Keratinocyte (primary cell): ENCODE data around the gene REX1BD. TPM values are rescaled to one million over a fixed set of nuclear protein-coding genes. Genes with fewer than 3 reads are reported as not detected.
"Not testable (repeated sequence)": the region's sequence is repeated elsewhere in the genome, so short reads cannot be mapped to it uniquely, and the experiment has no call there.

Experiments
- DNase-seq: peaks from one replicate; pipeline ENCODE4 v3.0.0-alpha.2; 2011; ENCODE audit warnings: low read depth, missing footprints, low spot score
- FAIRE-seq: peaks from 2 replicates; lab custom pipeline; 2011; peaks lifted over from hg19 to GRCh38; lab: Jason Lieb, UNC
- H2AFZ ChIP-seq: 2 replicates; pipeline ENCODE4 v1.6.0; 2012; ENCODE audit warnings: low read length, control low read depth, inconsistent platforms; ENCODE audit not compliant: control insufficient read depth
- H3K27ac ChIP-seq: 2 replicates; pipeline ENCODE4 v1.5.1; 2011; ENCODE audit warnings: low read length; ENCODE audit not compliant: control insufficient read depth, insufficient read depth
- H3K27me3 ChIP-seq: 3 replicates; pipeline ENCODE4 v1.6.0; 2011; ENCODE audit warnings: low read length; ENCODE audit not compliant: control insufficient read depth, insufficient read depth; ENCODE audit errors: extremely low read depth
- H3K36me3 ChIP-seq, 2 experiments: 2 replicates in 1 of 2; 3 replicates in 1 of 2; pipeline ENCODE4 v1.5.1; 2011; ENCODE audit warnings: low read length in 2 of 2, mild to moderate bottlenecking in 1 of 2; ENCODE audit not compliant: control insufficient read depth in 2 of 2, insufficient read depth in 2 of 2; ENCODE audit errors: extremely low read depth in 1 of 2
- H3K4me1 ChIP-seq: 3 replicates; pipeline ENCODE4 v1.5.1; 2011; ENCODE audit warnings: low read length; ENCODE audit not compliant: control insufficient read depth, insufficient read depth; ENCODE audit errors: extremely low read depth
- H3K4me2 ChIP-seq: 3 replicates; pipeline ENCODE4 v1.6.0; 2011; ENCODE audit warnings: low read depth, low read length; ENCODE audit not compliant: control insufficient read depth, insufficient read depth; ENCODE audit errors: extremely low read depth
- H3K4me3 ChIP-seq, 3 experiments: fragments of 200-600 bp in 1 of 3; sonication (generic) in 1 of 3; 2 replicates in 2 of 3; 3 replicates in 1 of 3; pipeline ENCODE4 v1.5.1; 2011 to 2016; ENCODE audit warnings: low read length in 3 of 3, mild to moderate bottlenecking in 3 of 3, control low read depth in 2 of 3, inconsistent platforms in 1 of 3, low read depth in 1 of 3, mixed read lengths in 1 of 3, mixed run types in 1 of 3, moderate library complexity in 1 of 3; ENCODE audit not compliant: control insufficient read depth in 2 of 3, insufficient read depth in 2 of 3; ENCODE audit errors: extremely low read depth in 1 of 3
- H3K79me2 ChIP-seq: 2 replicates; pipeline ENCODE4 v1.6.0; 2012; ENCODE audit warnings: low read length; ENCODE audit not compliant: control insufficient read depth, insufficient read depth
- H3K9ac ChIP-seq: 3 replicates; pipeline ENCODE4 v1.6.0; 2011; ENCODE audit warnings: low read length; ENCODE audit not compliant: control insufficient read depth, insufficient read depth; ENCODE audit errors: extremely low read depth
- H3K9me1 ChIP-seq: 3 replicates; pipeline ENCODE4 v1.6.0; 2011; ENCODE audit warnings: low read length; ENCODE audit not compliant: control insufficient read depth, insufficient read depth; ENCODE audit errors: extremely low read depth
- H3K9me3 ChIP-seq: 2 replicates; pipeline ENCODE4 v1.5.1; 2012; ENCODE audit warnings: low read depth, low read length; ENCODE audit not compliant: control insufficient read depth
- H4K20me1 ChIP-seq: 3 replicates; pipeline ENCODE4 v1.6.0; 2011; ENCODE audit warnings: low read length; ENCODE audit not compliant: control insufficient read depth, insufficient read depth; ENCODE audit errors: extremely low read depth
- CTCF ChIP-seq, 3 experiments: IDR thresholded peaks in 1 of 3; conservative IDR thresholded peaks in 1 of 3; optimal IDR thresholded peaks in 1 of 3; 2 replicates in 2 of 3; 3 replicates in 1 of 3; pipeline versions ENCODE3 to v1.5.1; 2011; ENCODE audit warnings: low read length in 3 of 3, mild to moderate bottlenecking in 3 of 3, moderate library complexity in 2 of 3, control low read depth in 1 of 3, inconsistent platforms in 1 of 3; ENCODE audit not compliant: insufficient read depth in 2 of 3; ENCODE audit errors: extremely low read depth in 1 of 3
- EZH2 ChIP-seq: IDR thresholded peaks from one replicate; pipeline ENCODE4 v1.6.1; 2012; ENCODE audit warnings: inconsistent platforms, mild to moderate bottlenecking, low read length, moderate library complexity
- dilution Hi-C: fragments of 300-500 bp; cut with MboI; formaldehyde crosslinking; loops from one replicate; pipeline ENCODE4 v1.7.0; 2020; ENCODE audit warnings: low sequenced_read_pairs; ENCODE audit not compliant: extremely low pct_ligation_motif_present
- polyA plus RNA-seq, 5 experiments: library from polyadenylated mRNA; depleted of rRNA in 3 of 5; stranded (reverse) in 3 of 5; stranded (forward) in 1 of 5; unstranded in 1 of 5; fragments of >200 nt; gene quantifications; 1 replicate in 1 of 5; 2 replicates in 3 of 5; 3 replicates in 1 of 5; pipeline versions ENCODE4 v1.2.1 to v1.2.3, GENCODE V29; 2011 to 2012; ENCODE audit warnings: missing spikeins in 2 of 5, low read depth in 1 of 5, low replicate concordance in 1 of 5

Gene REX1BD
- polyA plus RNA-seq, 1 donor (not counting 4 experiments of a cell fraction or from before 2014, with no cell fraction given) = 31.9 TPM

- no peak overlapping the region for H3K4me2 ChIP-seq
- H3K9ac ChIP-seq = no peak overlapping the region
- TF ChIP-seq CTCF (optimal IDR thresholded peaks at IDR 0.05 in 1 of 3, IDR thresholded peaks at IDR 0.05 in 1 of 3, conservative IDR thresholded peaks at IDR 0.05 in 1 of 3; ENCODE audit: extremely low read depth in 1 of 3, insufficient read depth in 2 of 3, low read length in 3 of 3) (no peak), EZH2 (no peak)
- DNase-seq (no peak), FAIRE-seq (no peak)
- no peaks in the 10 kb centered on the region for H3K9me1 ChIP-seq
- peaks cover 4% of the 10 kb centered on the region for H3K4me1 ChIP-seq
- H3K27me3 ChIP-seq = no peaks in the 10 kb centered on the region
- H4K20me1 ChIP-seq = no peaks in the 10 kb centered on the region
- no peaks in the 10 kb centered on the region for H3K79me2 ChIP-seq
- H3K4me3 ChIP-seq = no peak overlapping the region
- H3K9me3 ChIP-seq = no peaks in the 10 kb centered on the region
- H3K27ac ChIP-seq = no peak overlapping the region
- dilution Hi-C loops = no loop called here
- no peaks in the 10 kb centered on the region for H3K36me3 ChIP-seq
- no peak overlapping the region for H2AFZ ChIP-seq
Measured at GRCh38 chr19:18599485-18599884, 10.9 kb downstream of the REX1BD start.

- H3K9ac ChIP-seq, H3K4me3 ChIP-seq, FAIRE-seq, H3K9me3 ChIP-seq, H3K27me3 ChIP-seq, dilution Hi-C loops, H2AFZ ChIP-seq, H3K9me1 ChIP-seq, H4K20me1 ChIP-seq, H3K27ac ChIP-seq, DNase-seq, H3K4me2 ChIP-seq, H3K4me1 ChIP-seq, H3K79me2 ChIP-seq, H3K36me3 ChIP-seq: not testable (repeated sequence)
Measured at GRCh38 chr19:18600692-18601397, 12.2 kb downstream of the REX1BD start.

- no peaks in the 10 kb centered on the region for H3K79me2 ChIP-seq
- no peak for TF ChIP-seq CTCF (optimal IDR thresholded peaks at IDR 0.05 in 1 of 3, IDR thresholded peaks at IDR 0.05 in 1 of 3, conservative IDR thresholded peaks at IDR 0.05 in 1 of 3; ENCODE audit: extremely low read depth in 1 of 3, insufficient read depth in 2 of 3, low read length in 3 of 3)
- no peak for TF ChIP-seq EZH2
- FAIRE-seq = no peak
- dilution Hi-C loops = no loop called here
- no peak for DNase-seq
- H3K36me3 ChIP-seq = no peaks in the 10 kb centered on the region
- no peak overlapping the region for H3K9ac ChIP-seq
- no peak overlapping the region for H3K4me2 ChIP-seq
- no peak overlapping the region for H2AFZ ChIP-seq
- no peaks in the 10 kb centered on the region for H3K4me1 ChIP-seq
- H4K20me1 ChIP-seq = no peaks in the 10 kb centered on the region
- H3K27ac ChIP-seq = no peak overlapping the region
- no peaks in the 10 kb centered on the region for H3K9me3 ChIP-seq
- no peaks in the 10 kb centered on the region for H3K9me1 ChIP-seq
- H3K4me3 ChIP-seq = no peak overlapping the region
- peaks cover 15% of the 10 kb centered on the region for H3K27me3 ChIP-seq
Measured at GRCh38 chr19:18601875-18602274, 13.3 kb downstream of the REX1BD start.
